NCI-H226 (cell line): ENCODE results near the gene ADORA1.
A peak's percentile ranks its signal among the peaks of the same experiment; 100 is the strongest.

Source experiments
- DNase-seq: peaks from one replicate; pipeline ENCODE4 v3.0.0-alpha.2; 2015

The ADORA1 gene

GRCh38 chr1:203127666-203128430, at the start of gene ADORA1:
Gene ADORA1, plus strand, starts transcription at chr1:203127726. Its CDS starts 1,116 bp downstream, at chr1:203128842.
- peak; percentile 74 for DNase-seq

GRCh38 chr1:203077956-203078355, 49.6 kb upstream of the ADORA1 start:
- DNase-seq: no peak

- DNase-seq: no peak
Measured at GRCh38 chr1:203078478-203078877, 49.0 kb upstream of the ADORA1 start.

GRCh38 chr1:203080456-203080855, 47.1 kb upstream of the ADORA1 start:
- DNase-seq: no peak

GRCh38 chr1:203081465-203082230, 45.9 kb upstream of the ADORA1 start:
- DNase-seq: peak; percentile 37

GRCh38 chr1:203082231-203082505, 45.4 kb upstream of the ADORA1 start:
- DNase-seq: no peak

- no peak for DNase-seq
Measured at GRCh38 chr1:203082571-203083462, 44.7 kb upstream of the ADORA1 start.

- DNase-seq: no peak
Measured at GRCh38 chr1:203083463-203083921, 44.0 kb upstream of the ADORA1 start.

GRCh38 chr1:203084588-203085527, 42.7 kb upstream of the ADORA1 start:
- no peak for DNase-seq

GRCh38 chr1:203085528-203086406, 41.8 kb upstream of the ADORA1 start, which contains the start of gene MYOG:
Gene MYOG, minus strand, starts transcription at chr1:203086012. Its CDS starts 51 bp downstream, at chr1:203085961.
- no peak for DNase-seq

- DNase-seq: no peak
Measured at GRCh38 chr1:203086992-203087763, 40.3 kb upstream of the ADORA1 start.

- no peak for DNase-seq
Measured at GRCh38 chr1:203088441-203088840, 39.1 kb upstream of the ADORA1 start.

GRCh38 chr1:203089001-203089650, 38.4 kb upstream of the ADORA1 start:
- peak; percentile 10 for DNase-seq

GRCh38 chr1:203089651-203090045, 37.9 kb upstream of the ADORA1 start:
- DNase-seq: no peak

- peak; percentile 34 for DNase-seq
Measured at GRCh38 chr1:203090421-203091198, 36.9 kb upstream of the ADORA1 start.

- no peak for DNase-seq
Measured at GRCh38 chr1:203091199-203091477, 36.4 kb upstream of the ADORA1 start.

- no peak for DNase-seq
Measured at GRCh38 chr1:203091761-203092330, 35.7 kb upstream of the ADORA1 start.

- DNase-seq: no peak
Measured at GRCh38 chr1:203093754-203094410, 33.6 kb upstream of the ADORA1 start.
